ENCODE results near the gene GVQW3.

Gene GVQW3

GRCh38 chr11:76380977-76381719, at the start of gene GVQW3, which contains the start of gene THAP12:
TSS of gene GVQW3 (plus strand) at chr11:76381323. CDS start at chr11:76381829, 506 bp downstream.
TSS of gene THAP12 (minus strand) at chr11:76381132. CDS start at chr11:76380836, 296 bp downstream.
- ChIA-PET POLR2A (no interaction called here), CTCF (no interaction called here)
- peak; percentile 98 for DNase-seq (ENCODE audit: extremely low spot score)
- TF ChIP-seq CTCF (IDR thresholded peaks at IDR 0.05; ENCODE audit: control extremely low read depth, extremely low read depth, low read depth, missing control alignments): peak; percentile 58

GRCh38 chr11:76334826-76335389, 46.2 kb upstream of the GVQW3 start:
- DNase-seq (ENCODE audit: extremely low spot score): no peak
- ChIA-PET POLR2A (no interaction called here), CTCF (no interaction called here)
- TF ChIP-seq CTCF (IDR thresholded peaks at IDR 0.05; ENCODE audit: control extremely low read depth, extremely low read depth, low read depth, missing control alignments): no peak

GRCh38 chr11:76335842-76336241, 45.3 kb upstream of the GVQW3 start:
- DNase-seq (ENCODE audit: extremely low spot score): no peak
- no peak for TF ChIP-seq CTCF (IDR thresholded peaks at IDR 0.05; ENCODE audit: control extremely low read depth, extremely low read depth, low read depth, missing control alignments)
- POLR2A ChIA-PET: no interaction called here
- CTCF ChIA-PET: no interaction called here

GRCh38 chr11:76336597-76336996, 44.5 kb upstream of the GVQW3 start:
- no peak for TF ChIP-seq CTCF (IDR thresholded peaks at IDR 0.05; ENCODE audit: control extremely low read depth, extremely low read depth, low read depth, missing control alignments)
- DNase-seq (ENCODE audit: extremely low spot score): no peak
- POLR2A ChIA-PET: no interaction called here
- CTCF ChIA-PET: no interaction called here

GRCh38 chr11:76337469-76337868, 43.7 kb upstream of the GVQW3 start:
- TF ChIP-seq CTCF (IDR thresholded peaks at IDR 0.05; ENCODE audit: control extremely low read depth, extremely low read depth, low read depth, missing control alignments): no peak
- ChIA-PET POLR2A (no interaction called here), CTCF (no interaction called here)

GRCh38 chr11:76337923-76338322, 43.2 kb upstream of the GVQW3 start:
- CTCF ChIA-PET: interaction anchor here (0.8 kb wide), 1 partner anchor 130 kb away, joined by 4 read pairs; no protein-coding TSS in a partner anchor
- no peak for TF ChIP-seq CTCF (IDR thresholded peaks at IDR 0.05; ENCODE audit: control extremely low read depth, extremely low read depth, low read depth, missing control alignments)
- no peak for DNase-seq (ENCODE audit: extremely low spot score)
- POLR2A ChIA-PET: no interaction called here

More at GRCh38 chr11:76337469-76337868, 43.7 kb upstream of the GVQW3 start:
- no peak for DNase-seq (ENCODE audit: extremely low spot score)

All from GM10248 (cell line).